Breast epithelium (tissue), 3 donors: ENCODE measurements around the gene MAU2.

Experiments
- CTCF ChIP-seq, 3 donors: fragments of 450-650 bp; IDR thresholded peaks; one replicate each; pipeline ENCODE4 v1.5.1; 2016 to 2017; ENCODE audit warnings: antibody characterized with exemption in 3 of 3, mild to moderate bottlenecking in 3 of 3, moderate library complexity in 3 of 3
- POLR2AphosphoS5 ChIP-seq, 3 donors: sonication (generic); formaldehyde crosslinking; IDR thresholded peaks; one replicate each; pipeline ENCODE4 v1.6.1; 2017; ENCODE audit warnings: antibody characterized with exemption in 3 of 3

- TF ChIP-seq CTCF (IDR thresholded peaks at IDR 0.05) (no peak), POLR2AphosphoS5 (IDR thresholded peaks at IDR 0.05) (no peak)
Measured at GRCh38 chr19:19354007-19354406, 33.4 kb downstream of the MAU2 start.
